SK-N-SH (cell line): ENCODE measurements around the gene TRIM65. TPM values are rescaled to one million over a fixed set of nuclear protein-coding genes. Genes with fewer than 3 reads are reported as not detected.

Source experiments
- CTCF ChIA-PET: fragments of 300-600, 350-600 bp; formaldehyde crosslinking; extraction: SDS; loops from one replicate; lab custom pipeline; 2021; lab: Yijun Ruan, JAX
- POLR2A ChIA-PET: fragments of 350-600 bp; sonication (Branson Sonifier 250); formaldehyde crosslinking; extraction: SDS; loops from one replicate; lab custom pipeline; 2020; ENCODE audit warnings: antibody characterized with exemption, inconsistent platforms; lab: Yijun Ruan, JAX
- DNase-seq: peaks from one replicate; pipeline ENCODE4 v3.0.0; 2012
- H2AFZ ChIP-seq: fragments of 200-600 bp; sonication (generic); 2 replicates; pipeline ENCODE4 v1.8.1; 2016; ENCODE audit warnings: antibody characterized with exemption, mild to moderate bottlenecking, low read depth
- H3F3A ChIP-seq: fragments of 200-600 bp; sonication (generic); replicated peaks from 2 replicates; pipeline ENCODE3; 2016; ENCODE audit warnings: antibody characterized with exemption, mild to moderate bottlenecking; ENCODE audit not compliant: insufficient read depth
- H3K27ac ChIP-seq, 2 experiments: fragments of 200-500 bp in 1 of 2; fragments of 200-600 bp in 1 of 2; sonication (Bioruptor generic) in 1 of 2; sonication (generic), shearing (Covaris generic) in 1 of 2; 2 replicates each; pipeline versions ENCODE4 v1.5.1 to v1.6.1; 2014 to 2016; ENCODE audit warnings: low read depth in 2 of 2, inconsistent platforms in 1 of 2, low read length in 1 of 2, mild to moderate bottlenecking in 1 of 2, mixed read lengths in 1 of 2
- H3K27me3 ChIP-seq: fragments of 200-600 bp; sonication (generic), shearing (Covaris generic); 2 replicates; pipeline ENCODE4 v1.6.1; 2016; ENCODE audit warnings: mixed run types; ENCODE audit not compliant: insufficient read depth
- H3K36me3 ChIP-seq, 2 experiments: fragments of 200-500 bp in 1 of 2; fragments of 200-600 bp in 1 of 2; sonication (Bioruptor generic) in 1 of 2; sonication (generic) in 1 of 2; replicated peaks in 1 of 2; 2 replicates each; pipeline versions ENCODE3 to v1.5.1; 2014 to 2016; ENCODE audit warnings: low read length in 1 of 2, mild to moderate bottlenecking in 1 of 2; ENCODE audit not compliant: insufficient read depth in 2 of 2, control insufficient read depth in 1 of 2
- H3K4me1 ChIP-seq, 2 experiments: fragments of 200-500 bp in 1 of 2; fragments of 200-600 bp in 1 of 2; sonication (Bioruptor generic) in 1 of 2; sonication (generic), shearing (Covaris generic) in 1 of 2; 2 replicates each; pipeline versions ENCODE4 v1.5.1 to v1.6.1; 2014 to 2016; ENCODE audit warnings: low read depth in 1 of 2, low read length in 1 of 2, mixed run types in 1 of 2; ENCODE audit not compliant: insufficient read depth in 2 of 2, control insufficient read depth in 1 of 2
- H3K4me2 ChIP-seq: fragments of 200-600 bp; sonication (generic), shearing (Covaris generic); 2 replicates; pipeline ENCODE4 v1.6.1; 2017; ENCODE audit warnings: mixed run types
- H3K4me3 ChIP-seq, 2 experiments: fragments of 200-500 bp in 1 of 2; fragments of 200-600 bp in 1 of 2; sonication (Bioruptor generic) in 1 of 2; sonication (generic), shearing (Covaris generic) in 1 of 2; 2 replicates each; pipeline versions ENCODE4 v1.5.1 to v1.8.1; 2014 to 2016; ENCODE audit warnings: low read depth in 2 of 2, inconsistent platforms in 1 of 2, low read length in 1 of 2, mild to moderate bottlenecking in 1 of 2, mixed read lengths in 1 of 2, moderate library complexity in 1 of 2
- H3K79me2 ChIP-seq: fragments of 200-600 bp; sonication (generic); 2 replicates; pipeline ENCODE4 v1.8.1; 2017; ENCODE audit warnings: mild to moderate bottlenecking; ENCODE audit not compliant: insufficient read depth
- H3K9ac ChIP-seq: fragments of 200-600 bp; sonication (generic); 2 replicates; pipeline ENCODE4 v1.6.1; 2017; ENCODE audit warnings: mixed run types
- H3K9me2 ChIP-seq: fragments of 200-600 bp; sonication (generic); 2 replicates; pipeline ENCODE4 v1.6.1; 2017; ENCODE audit warnings: mixed run types
- H3K9me3 ChIP-seq: fragments of 200-600 bp; sonication (generic); 2 replicates; pipeline ENCODE4 v1.6.1; 2017; ENCODE audit warnings: mixed run types, mild to moderate bottlenecking, moderate library complexity
- H4K20me1 ChIP-seq: fragments of 200-600 bp; sonication (generic); 2 replicates; pipeline ENCODE4 v1.6.1; 2017; ENCODE audit warnings: mild to moderate bottlenecking, mixed run types; ENCODE audit not compliant: insufficient read depth
- CHD2 ChIP-seq: fragments of 150-350 bp; IDR thresholded peaks from 2 replicates; pipeline ENCODE4 v1.6.1; 2018; ENCODE audit warnings: low read length; ENCODE audit not compliant: partially characterized antibody
- EZH2phosphoT487 ChIP-seq: fragments of 200-600 bp; sonication (generic); IDR thresholded peaks from 2 replicates; pipeline ENCODE4 v1.6.1; 2017; ENCODE audit warnings: low read depth, mixed run types, mild to moderate bottlenecking, antibody characterized with exemption, moderate library complexity, borderline replicate concordance
- FOXM1 ChIP-seq: IDR thresholded peaks from 2 replicates; pipeline ENCODE4 v1.4.0; 2012; ENCODE audit warnings: low read depth, mild to moderate bottlenecking
- GABPA ChIP-seq: IDR thresholded peaks from 2 replicates; pipeline ENCODE4 v1.4.0; 2012; ENCODE audit warnings: low read depth, mild to moderate bottlenecking
- IRF3 ChIP-seq: fragments of 150-350 bp; IDR thresholded peaks from 2 replicates; pipeline ENCODE4 v1.6.1; 2016; ENCODE audit warnings: mild to moderate bottlenecking, low read depth, low read length
- NFIC ChIP-seq: IDR thresholded peaks from 2 replicates; pipeline ENCODE4 v1.4.0; 2012; ENCODE audit warnings: borderline replicate concordance
- NRF1 ChIP-seq: IDR thresholded peaks from 2 replicates; pipeline ENCODE4 v1.6.1; 2012; ENCODE audit warnings: low read depth, mild to moderate bottlenecking, low read length
- RFX5 ChIP-seq: IDR thresholded peaks from 2 replicates; pipeline ENCODE4 v1.6.1; 2012; ENCODE audit warnings: mild to moderate bottlenecking, improper control_type of control experiment, low read length
- RXRA ChIP-seq: IDR thresholded peaks from 2 replicates; pipeline ENCODE4 v1.4.0; 2012; ENCODE audit warnings: low read depth, mild to moderate bottlenecking, borderline replicate concordance
- SMC3 ChIP-seq: IDR thresholded peaks from 2 replicates; pipeline ENCODE4 v1.6.1; 2012; ENCODE audit warnings: low read depth, low read length, improper control_type of control experiment
- TAF1 ChIP-seq: IDR thresholded peaks from 2 replicates; pipeline ENCODE4 v1.6.1; 2012; ENCODE audit warnings: low read depth, mild to moderate bottlenecking, low read length, moderate library complexity, borderline replicate concordance
- TCF12 ChIP-seq: IDR thresholded peaks from 2 replicates; pipeline ENCODE4 v1.4.0; 2012
- YY1 ChIP-seq: IDR thresholded peaks from 2 replicates; pipeline ENCODE4 v1.4.0; 2012; ENCODE audit warnings: low read depth, mild to moderate bottlenecking
- WGBS: methylation state at CpG from one replicate; pipeline ENCODE4 v1.1.6; 2017; ENCODE audit warnings: low lambda C conversion rate; 5-methylcytosine and 5-hydroxymethylcytosine counted together
- polyA plus RNA-seq, 3 experiments: library from polyadenylated mRNA; depleted of rRNA; stranded (reverse); fragments of >200 nt; gene quantifications; 2 replicates each; pipeline ENCODE4 v1.2.3, GENCODE V29; 2012
- TF ChIP-seq, protein P1 (sequence below): IDR thresholded peaks from 2 replicates; pipeline ENCODE4 v1.4.0; 2012; ENCODE audit warnings: low read depth, borderline replicate concordance

Gene TRIM65
- polyA plus RNA-seq, 1 of the 3 experiments (the other 2 are of a cell fraction), result 13.1 TPM

- H3K9ac ChIP-seq, result no peak overlapping the region
- DNase-seq, result no peak
- no peak for TF ChIP-seq RXRA
- TF ChIP-seq EZH2phosphoT487, result no peak
- no peak for TF ChIP-seq RFX5
- TF ChIP-seq FOXM1, result no peak
- no peak for TF ChIP-seq YY1
- TF ChIP-seq, protein P1, sequence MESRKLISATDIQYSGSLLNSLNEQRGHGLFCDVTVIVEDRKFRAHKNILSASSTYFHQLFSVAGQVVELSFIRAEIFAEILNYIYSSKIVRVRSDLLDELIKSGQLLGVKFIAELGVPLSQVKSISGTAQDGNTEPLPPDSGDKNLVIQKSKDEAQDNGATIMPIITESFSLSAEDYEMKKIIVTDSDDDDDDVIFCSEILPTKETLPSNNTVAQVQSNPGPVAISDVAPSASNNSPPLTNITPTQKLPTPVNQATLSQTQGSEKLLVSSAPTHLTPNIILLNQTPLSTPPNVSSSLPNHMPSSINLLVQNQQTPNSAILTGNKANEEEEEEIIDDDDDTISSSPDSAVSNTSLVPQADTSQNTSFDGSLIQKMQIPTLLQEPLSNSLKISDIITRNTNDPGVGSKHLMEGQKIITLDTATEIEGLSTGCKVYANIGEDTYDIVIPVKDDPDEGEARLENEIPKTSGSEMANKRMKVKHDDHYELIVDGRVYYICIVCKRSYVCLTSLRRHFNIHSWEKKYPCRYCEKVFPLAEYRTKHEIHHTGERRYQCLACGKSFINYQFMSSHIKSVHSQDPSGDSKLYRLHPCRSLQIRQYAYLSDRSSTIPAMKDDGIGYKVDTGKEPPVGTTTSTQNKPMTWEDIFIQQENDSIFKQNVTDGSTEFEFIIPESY, result no peak
- no peak for TF ChIP-seq TCF12
- no peak for TF ChIP-seq TAF1
- TF ChIP-seq NRF1, result no peak
- no peak for TF ChIP-seq IRF3
- no peak for TF ChIP-seq NFIC
- no peak for TF ChIP-seq SMC3
- no peak for TF ChIP-seq CHD2
- TF ChIP-seq GABPA, result no peak
- H4K20me1 ChIP-seq, result no peaks in the 10 kb centered on the region
- H3K4me3 ChIP-seq, result no peak overlapping the region
- H3F3A ChIP-seq, result peaks cover 24% of the 10 kb centered on the region
- no peaks in the 10 kb centered on the region for H3K27me3 ChIP-seq
- WGBS, result 99% methylated on average over 22 of the region's 23 CpGs
- no peak overlapping the region for H2AFZ ChIP-seq
- H3K9me3 ChIP-seq, result no peaks in the 10 kb centered on the region
- CTCF ChIA-PET, result interaction anchor here (0.6 to 16.0 kb wide), 7 partner anchors 22 to 151 kb away, joined by 3 to 214 read pairs (median 3); partner anchors contain the start of gene TRIM47
- peaks cover 41% of the 10 kb centered on the region for H3K79me2 ChIP-seq
- H3K9me2 ChIP-seq, result no peaks in the 10 kb centered on the region
- POLR2A ChIA-PET, result interaction anchor here (1.2 kb wide), 1 partner anchor 27 kb away, joined by 3 read pairs; no protein-coding TSS in a partner anchor
- peaks cover 26 to 42% of the 10 kb centered on the region in 2 experiments for H3K36me3 ChIP-seq
- H3K27ac ChIP-seq, result no peak overlapping the region
- peaks cover 13 to 15% of the 10 kb centered on the region in 2 experiments; a peak in 3 of 4 replicates for H3K4me1 ChIP-seq
- no peak overlapping the region for H3K4me2 ChIP-seq
Observed at GRCh38 chr17:75899767-75900468, 3.2 kb upstream of the TRIM65 start.

DNA sequence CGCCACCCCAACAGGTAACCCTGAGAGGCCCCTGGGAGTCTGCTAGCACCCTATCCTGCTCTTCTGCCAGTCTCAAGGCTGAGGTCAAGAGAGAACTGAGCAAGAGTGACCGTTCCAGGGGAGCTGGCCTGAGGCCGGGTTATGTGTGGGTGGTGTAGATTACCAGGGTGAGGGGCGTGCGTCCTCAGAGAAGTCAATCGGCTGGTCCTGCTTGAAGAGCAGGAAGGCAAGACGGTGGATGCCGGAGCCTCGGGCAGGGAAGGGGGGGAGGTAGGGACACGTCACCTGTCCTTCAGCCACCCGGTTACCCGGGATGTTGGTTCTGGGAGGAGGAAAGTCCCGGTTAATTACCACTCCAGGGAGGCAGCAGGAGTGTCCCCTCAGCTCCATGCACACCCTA lies 2.6 kb upstream of the TRIM65 start:
- WGBS, result 100% methylated on average over 10 of the region's 13 CpGs
- Histone ChIP-seq H3F3A (peaks cover 24% of the 10 kb centered on the region), H3K4me2 (no peak overlapping the region), H3K4me1 (peaks cover 13 to 17% of the 10 kb centered on the region in 2 experiments; a peak in 3 of 4 replicates), H2AFZ (no peak overlapping the region), H3K9me3 (no peaks in the 10 kb centered on the region), H3K36me3 (peaks cover 26 to 42% of the 10 kb centered on the region in 2 experiments), H3K9ac (no peak overlapping the region), H3K27me3 (no peaks in the 10 kb centered on the region), H4K20me1 (no peaks in the 10 kb centered on the region), H3K4me3 (no peak overlapping the region), H3K79me2 (peaks cover 44% of the 10 kb centered on the region), H3K9me2 (no peaks in the 10 kb centered on the region), H3K27ac (no peak overlapping the region)
- CTCF ChIA-PET, result interaction anchor here (0.6 to 16.0 kb wide), 5 partner anchors 21 to 116 kb away, joined by 3 to 214 read pairs (median 3); partner anchors contain the start of gene TRIM47
- no peak for DNase-seq
- POLR2A ChIA-PET, result interaction anchor here (1.2 kb wide), 1 partner anchor 27 kb away, joined by 3 read pairs; no protein-coding TSS in a partner anchor
- no peak for TF ChIP-seq EZH2phosphoT487
